Measurements from ENCODE around the gene LUZP4. TPM values are rescaled to one million over a fixed set of nuclear protein-coding genes. Genes with fewer than 3 reads are reported as not detected.

LUZP4 gene
- total and polyA plus RNA-seq, 10 of the 15 experiments (the other 5 are each of a cell fraction or from before 2014, with no cell fraction given): not detected

DNA sequence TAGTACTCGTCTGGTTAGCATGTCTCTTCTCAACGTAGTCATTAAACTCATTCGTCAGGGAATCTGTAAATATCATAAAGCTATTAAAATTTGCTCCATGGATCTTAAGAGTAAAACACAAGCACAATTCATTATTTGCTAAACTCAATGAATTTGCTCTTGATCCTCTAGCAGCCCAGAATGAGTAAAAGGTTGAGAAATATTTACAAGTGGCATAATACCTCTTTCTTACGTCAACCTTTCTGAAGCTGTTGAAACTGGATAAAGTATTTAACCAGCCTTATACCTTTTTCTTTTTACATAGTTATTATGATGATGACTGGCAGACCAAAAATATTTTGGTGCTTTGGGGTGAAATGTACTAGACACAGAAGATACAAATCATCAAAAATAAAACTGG lies 66.9 kb downstream of the LUZP4 start (continued):
- TF ChIP-seq ESRRA (IDR thresholded peaks at IDR 0.05; ENCODE audit: low read length) (no peak), JUNB (IDR thresholded peaks at IDR 0.05) (no peak), NRF1 (conservative IDR thresholded peaks at IDR 0.05; ENCODE audit: low read depth, low read length) (no peak), SMC3 (IDR thresholded peaks at IDR 0.05; ENCODE audit: borderline replicate concordance, low read length) (no peak), ASH2L (IDR thresholded peaks at IDR 0.05; ENCODE audit: borderline replicate concordance, low read depth) (no peak)
- TF ChIP-seq, protein P1, sequence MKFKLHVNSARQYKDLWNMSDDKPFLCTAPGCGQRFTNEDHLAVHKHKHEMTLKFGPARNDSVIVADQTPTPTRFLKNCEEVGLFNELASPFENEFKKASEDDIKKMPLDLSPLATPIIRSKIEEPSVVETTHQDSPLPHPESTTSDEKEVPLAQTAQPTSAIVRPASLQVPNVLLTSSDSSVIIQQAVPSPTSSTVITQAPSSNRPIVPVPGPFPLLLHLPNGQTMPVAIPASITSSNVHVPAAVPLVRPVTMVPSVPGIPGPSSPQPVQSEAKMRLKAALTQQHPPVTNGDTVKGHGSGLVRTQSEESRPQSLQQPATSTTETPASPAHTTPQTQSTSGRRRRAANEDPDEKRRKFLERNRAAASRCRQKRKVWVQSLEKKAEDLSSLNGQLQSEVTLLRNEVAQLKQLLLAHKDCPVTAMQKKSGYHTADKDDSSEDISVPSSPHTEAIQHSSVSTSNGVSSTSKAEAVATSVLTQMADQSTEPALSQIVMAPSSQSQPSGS (IDR thresholded peaks at IDR 0.05; ENCODE audit: low read length): no peak

Other genes starting within 250 kb of the LUZP4 start
- gene RBMXL3, start 100.3 kb upstream of the LUZP4 start, total RNA-seq (2014; rRNA removed): not detected in 2 replicates
- gene RBMXL3, start 100.3 kb upstream of the LUZP4 start, total RNA-seq (2014; rRNA removed; fragmentation: Illumina TruSeq; extraction: Trizol): not detected in 2 replicates
- not detected in 2 replicates for gene RBMXL3, start 100.3 kb upstream of the LUZP4 start, total RNA-seq (2021)
- gene RBMXL3, start 100.3 kb upstream of the LUZP4 start, polyA plus RNA-seq (2011; rRNA removed): not detected in 2 replicates
- gene RBMXL3, start 100.3 kb upstream of the LUZP4 start, polyA plus RNA-seq (2014; fragmentation: Illumina TruSeq; extraction: Trizol): not detected in 2 replicates
- gene RBMXL3, start 100.3 kb upstream of the LUZP4 start, polyA plus RNA-seq (2014; fragmentation: Nextera tagmentation; extraction: Ambion mirVana): not detected
- not detected in 2 replicates for gene RBMXL3, start 100.3 kb upstream of the LUZP4 start, polyA plus RNA-seq (2014; rRNA removed)
- not detected for gene RBMXL3, start 100.3 kb upstream of the LUZP4 start, polyA plus RNA-seq (2016; fragmentation: Nextera tagmentation; extraction: Ambion mirVana)
- not detected in 2 replicates for gene LRCH2, start 55.6 kb upstream of the LUZP4 start, total RNA-seq (2014; rRNA removed)
- not detected in 2 replicates for gene LRCH2, start 55.6 kb upstream of the LUZP4 start, total RNA-seq (2014; rRNA removed; fragmentation: Illumina TruSeq; extraction: Trizol)
- gene LRCH2, start 55.6 kb upstream of the LUZP4 start, total RNA-seq (2021): 0.03 TPM in 1 of 2 replicates, not detected in the other
- gene LRCH2, start 55.6 kb upstream of the LUZP4 start, polyA plus RNA-seq (2011; rRNA removed): 0.10 and 0.13 TPM in 2 replicates
- gene LRCH2, start 55.6 kb upstream of the LUZP4 start, polyA plus RNA-seq (2014; fragmentation: Illumina TruSeq; extraction: Trizol): 0.03 and 0.05 TPM in 2 replicates
- gene LRCH2, start 55.6 kb upstream of the LUZP4 start, polyA plus RNA-seq (2014; fragmentation: Nextera tagmentation; extraction: Ambion mirVana): not detected
- gene LRCH2, start 55.6 kb upstream of the LUZP4 start, polyA plus RNA-seq (2014; rRNA removed): 0.01 TPM in 1 of 2 replicates, not detected in the other
- gene LRCH2, start 55.6 kb upstream of the LUZP4 start, polyA plus RNA-seq (2016; fragmentation: Nextera tagmentation; extraction: Ambion mirVana): not detected